Neuronal stem cell (in vitro differentiated cells): ENCODE results near the gene CEP350.

ENCODE experiments used
- DNase-seq: peaks from one replicate; pipeline ENCODE4 v3.0.0-alpha.2; 2013; ENCODE audit warnings: low spot score
- H2AFZ ChIP-seq: one replicate; pipeline ENCODE4 v1.6.1; 2013; ENCODE audit warnings: mild to moderate bottlenecking, low read length, inconsistent platforms
- H2AK5ac ChIP-seq: 2 replicates; pipeline ENCODE4 v1.6.1; 2013; ENCODE audit warnings: low read depth, mild to moderate bottlenecking, inconsistent platforms, low read length, moderate library complexity, mixed read lengths
- H2BK120ac ChIP-seq: 2 replicates; pipeline ENCODE4 v1.6.1; 2013; ENCODE audit warnings: low read depth, mild to moderate bottlenecking, inconsistent platforms, low read length, moderate library complexity, mixed read lengths
- H2BK12ac ChIP-seq: one replicate; pipeline ENCODE4 v1.6.1; 2013; ENCODE audit warnings: low read length, inconsistent platforms
- H2BK15ac ChIP-seq: 2 replicates; pipeline ENCODE4 v1.6.1; 2013; ENCODE audit warnings: mild to moderate bottlenecking, low read length, inconsistent platforms, mixed read lengths
- H2BK5ac ChIP-seq: one replicate; pipeline ENCODE4 v1.6.1; 2013; ENCODE audit warnings: inconsistent platforms, mild to moderate bottlenecking, low read length, moderate library complexity
- H3K14ac ChIP-seq: one replicate; pipeline ENCODE4 v1.6.1; 2013; ENCODE audit warnings: low read length, inconsistent platforms
- H3K18ac ChIP-seq: 2 replicates; pipeline ENCODE4 v1.6.1; 2013; ENCODE audit warnings: low read length, inconsistent platforms
- H3K23ac ChIP-seq: 2 replicates; pipeline ENCODE4 v1.6.1; 2013; ENCODE audit warnings: low read depth, mild to moderate bottlenecking, mixed read lengths, low read length, inconsistent platforms; ENCODE audit not compliant: poor library complexity
- H3K27ac ChIP-seq: replicated peaks from 3 replicates; pipeline ENCODE4 v1.5.1; 2013; ENCODE audit warnings: low read length, inconsistent platforms
- H3K27me3 ChIP-seq, 3 experiments: 2 replicates each; pipeline ENCODE4 v1.6.1; 2013; ENCODE audit warnings: low read length in 3 of 3, mild to moderate bottlenecking in 2 of 3, inconsistent platforms in 1 of 3, low read depth in 1 of 3, mixed read lengths in 1 of 3, moderate library complexity in 1 of 3; ENCODE audit not compliant: control insufficient read depth in 3 of 3, insufficient read depth in 3 of 3
- H3K36me3 ChIP-seq, 2 donors: replicated peaks in 1 of 2; 2 replicates each; pipeline ENCODE4 v1.6.1; 2013; ENCODE audit warnings: low read length in 2 of 2; ENCODE audit not compliant: control insufficient read depth in 2 of 2, insufficient read depth in 2 of 2
- H3K4ac ChIP-seq: 2 replicates; pipeline ENCODE4 v1.6.1; 2013; ENCODE audit warnings: inconsistent platforms, mild to moderate bottlenecking, low read length, moderate library complexity
- H3K4me1 ChIP-seq, 2 donors: 1 replicate in 1 of 2; 2 replicates in 1 of 2; pipeline ENCODE4 v1.6.1; 2013; ENCODE audit warnings: low read length in 2 of 2, low read depth in 1 of 2; ENCODE audit not compliant: control insufficient read depth in 2 of 2, insufficient read depth in 1 of 2
- H3K4me2 ChIP-seq: one replicate; pipeline ENCODE4 v1.6.1; 2013; ENCODE audit warnings: mild to moderate bottlenecking, low read length, inconsistent platforms; ENCODE audit not compliant: insufficient read depth, poor library complexity, severe bottlenecking
- H3K4me3 ChIP-seq, 2 donors: 2 replicates each; pipeline ENCODE4 v1.5.1; 2013; ENCODE audit warnings: low read length in 2 of 2, mild to moderate bottlenecking in 2 of 2, inconsistent platforms in 1 of 2, moderate library complexity in 1 of 2
- H3K79me1 ChIP-seq: one replicate; pipeline ENCODE4 v1.6.1; 2013; ENCODE audit warnings: low read depth, mild to moderate bottlenecking, inconsistent platforms, low read length, moderate library complexity
- H3K9ac ChIP-seq: one replicate; pipeline ENCODE4 v1.6.1; 2013; ENCODE audit warnings: mild to moderate bottlenecking, low read depth, low read length, inconsistent platforms; ENCODE audit not compliant: poor library complexity
- H3K9me3 ChIP-seq, 2 donors: replicated peaks in 1 of 2; 2 replicates each; pipeline versions ENCODE3 to v1.6.1; 2013; ENCODE audit warnings: low read length in 2 of 2, mild to moderate bottlenecking in 2 of 2, inconsistent platforms in 1 of 2, low read depth in 1 of 2, mixed read lengths in 1 of 2, moderate library complexity in 1 of 2; ENCODE audit not compliant: control insufficient read depth in 2 of 2, insufficient read depth in 1 of 2
- H4K8ac ChIP-seq: one replicate; pipeline ENCODE4 v1.6.1; 2013; ENCODE audit warnings: low read depth, mild to moderate bottlenecking, inconsistent platforms, low read length, moderate library complexity
- H4K91ac ChIP-seq: one replicate; pipeline ENCODE4 v1.6.1; 2013; ENCODE audit warnings: low read length, low read depth, mild to moderate bottlenecking, inconsistent platforms; ENCODE audit not compliant: poor library complexity
- WGBS, 2 donors: extraction: QIAGEN DNeasy Blood & Tissue Kit; methylation state at CpG; one replicate each; pipeline ENCODE4 v1.1.7; 2013; ENCODE audit warnings: missing lambda C conversion rate in 2 of 2, mixed read lengths in 1 of 2; ENCODE audit not compliant: insufficient read length in 2 of 2, insufficient replicate concordance in 1 of 2; ENCODE audit errors: extremely low coverage in 2 of 2; 5-methylcytosine and 5-hydroxymethylcytosine counted together

The CEP350 gene

GRCh38 chr1:180160357-180160756 is 205.7 kb downstream of the CEP350 start:
- Histone ChIP-seq H3K4me2 (no peak overlapping the region), H3K27ac (no peak overlapping the region), H3K9ac (no peak overlapping the region), H2BK12ac (no peak overlapping the region), H2BK120ac (no peak overlapping the region), H3K27me3 (no peaks in the 10 kb centered on the region), H3K79me1 (peaks cover 6% of the 10 kb centered on the region), H2AFZ (no peak overlapping the region), H2AK5ac (no peak overlapping the region), H2BK5ac (no peak overlapping the region), H3K36me3 (peaks cover 0 to 3% of the 10 kb centered on the region in 2 donors), H4K8ac (no peak overlapping the region), H2BK15ac (no peak overlapping the region), H3K14ac (no peak overlapping the region), H3K23ac (no peak overlapping the region), H3K18ac (no peak overlapping the region), H3K4me3 (no peak overlapping the region), H3K4ac (no peak overlapping the region), H3K4me1 (peaks cover 0 to 3% of the 10 kb centered on the region in 2 donors), H4K91ac (no peak overlapping the region), H3K9me3 (no peaks in the 10 kb centered on the region)
- WGBS, 2 donors, result no CpG with 5 or more reads among the region's 1 CpG
- no peak for DNase-seq

GRCh38 chr1:180163041-180163440 is 208.4 kb downstream of the CEP350 start:
- Histone ChIP-seq H3K36me3 (peaks cover 0 to 3% of the 10 kb centered on the region in 2 donors), H3K27ac (no peak overlapping the region), H3K23ac (no peak overlapping the region), H3K4ac (no peak overlapping the region), H2BK120ac (no peak overlapping the region), H3K4me2 (no peak overlapping the region), H4K91ac (no peak overlapping the region), H2AFZ (no peak overlapping the region), H3K18ac (no peak overlapping the region), H3K4me1 (peaks cover 0 to 9% of the 10 kb centered on the region in 2 donors), H3K9ac (no peak overlapping the region), H3K9me3 (no peaks in the 10 kb centered on the region), H4K8ac (no peak overlapping the region), H3K14ac (no peak overlapping the region), H2BK15ac (no peak overlapping the region), H2BK12ac (no peak overlapping the region), H2BK5ac (no peak overlapping the region), H2AK5ac (no peak overlapping the region), H3K4me3 (no peak overlapping the region), H3K27me3 (no peaks in the 10 kb centered on the region), H3K79me1 (peaks cover 4% of the 10 kb centered on the region)
- 100% methylated on average over 1 of the region's 2 CpGs; no CpG with 5 or more reads in 1 of the 2 donors for WGBS, 2 donors
- no peak for DNase-seq
